CD1c-positive myeloid dendritic cell (primary cell): Measurements from ENCODE around the gene OR2T12.
"Not testable (repeated sequence)": the region's sequence is repeated elsewhere in the genome, so short reads cannot be mapped to it uniquely, and the experiment has no call there.

Experiments used
- DNase-seq: peaks from one replicate; pipeline ENCODE4 v3.0.0-alpha.2; 2016; ENCODE audit errors: extremely low spot score

OR2T12 gene

GRCh38 chr1:248303324-248303723, at the start of gene OR2T12:
TSS of gene OR2T12 (minus strand) at chr1:248303424. CDS start at chr1:248295578, 7,846 bp downstream.
- DNase-seq = no peak

DNA sequence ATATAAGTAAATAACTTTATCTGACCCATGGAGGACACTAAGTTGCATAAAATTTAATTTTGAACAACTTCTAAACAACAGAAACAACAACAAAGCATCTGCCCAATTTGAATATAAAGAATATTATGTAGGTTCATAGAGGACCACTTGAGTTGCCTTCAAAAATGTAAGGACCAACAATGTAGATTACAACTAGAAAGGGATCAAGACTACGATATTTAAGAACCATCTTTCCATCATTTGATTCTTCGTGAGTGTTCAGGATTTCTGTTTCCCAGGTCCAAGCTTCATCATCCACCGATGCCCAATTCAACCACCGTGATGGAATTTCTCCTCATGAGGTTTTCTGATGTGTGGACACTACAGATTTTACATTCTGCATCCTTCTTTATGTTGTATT, 45.3 kb upstream of the OR2T12 start, which contains the start of gene OR14C36:
Gene OR14C36 (plus strand): TSS at position 301 of the 400 bp plus-strand sequence. CDS start 0 bp downstream, at position 301.
- no peak for DNase-seq

DNA sequence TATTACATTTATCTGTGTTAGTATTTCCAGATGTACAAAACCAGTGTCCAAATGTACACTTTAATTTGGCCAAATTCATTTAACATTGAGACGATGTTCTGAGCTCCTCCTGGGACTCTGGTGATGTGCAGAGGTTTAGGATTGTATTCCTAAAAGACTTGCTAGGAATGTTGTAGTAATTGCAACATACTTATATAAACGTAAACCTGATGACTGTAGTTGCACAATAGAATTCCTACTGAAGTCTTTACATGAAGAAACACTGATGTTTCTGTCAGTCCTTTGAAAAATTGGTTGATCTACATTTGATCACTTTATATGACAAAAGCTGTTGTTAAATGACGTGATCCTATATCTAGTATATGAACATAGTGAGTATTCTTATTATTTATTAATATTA, 40.2 kb upstream of the OR2T12 start:
- DNase-seq = no peak

DNA sequence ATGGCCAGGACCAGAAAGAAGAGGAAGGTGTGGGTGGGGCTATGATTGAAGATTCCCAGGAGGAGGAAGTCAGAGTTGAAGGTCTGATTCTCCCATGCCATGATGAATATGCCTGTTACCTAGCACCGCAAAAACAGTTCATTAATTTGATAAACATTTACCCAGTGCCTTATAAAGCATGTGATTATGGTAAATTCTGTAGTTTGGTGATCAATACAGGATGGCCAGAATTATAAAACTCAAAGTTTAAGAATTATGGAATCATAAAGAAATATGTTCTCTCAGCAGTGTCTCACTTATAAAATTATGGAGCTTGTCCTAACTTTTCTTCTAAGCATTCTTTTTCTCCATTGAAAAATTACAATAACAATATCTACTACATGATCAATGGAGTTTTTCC, 21.2 kb upstream of the OR2T12 start, which contains the start of gene OR2M7:
Gene OR2M7 (minus strand): TSS at position 101 of the 400 bp plus-strand sequence. CDS start 0 bp downstream, at position 101.
- no peak for DNase-seq

DNA sequence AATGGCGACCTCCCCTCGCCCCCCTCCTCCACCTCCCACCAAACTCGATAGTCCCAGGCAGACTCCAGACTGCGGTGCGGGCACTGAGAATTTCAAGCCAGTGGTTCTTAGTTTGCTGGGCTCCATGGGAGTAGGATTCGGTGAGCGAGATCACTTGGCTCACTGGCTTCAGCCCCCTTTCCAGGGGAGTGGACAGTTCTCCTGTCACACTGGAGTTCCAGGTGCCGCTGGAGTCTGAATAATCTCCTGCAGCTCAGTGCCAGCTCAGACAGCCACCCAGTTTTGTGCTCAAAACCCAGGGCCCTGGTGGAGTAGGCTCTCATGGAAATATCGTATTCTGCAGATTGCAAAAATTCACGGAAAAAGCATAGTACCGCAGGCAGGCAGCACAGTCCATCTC, 13.6 kb upstream of the OR2T12 start:
- no peak for DNase-seq

DNA sequence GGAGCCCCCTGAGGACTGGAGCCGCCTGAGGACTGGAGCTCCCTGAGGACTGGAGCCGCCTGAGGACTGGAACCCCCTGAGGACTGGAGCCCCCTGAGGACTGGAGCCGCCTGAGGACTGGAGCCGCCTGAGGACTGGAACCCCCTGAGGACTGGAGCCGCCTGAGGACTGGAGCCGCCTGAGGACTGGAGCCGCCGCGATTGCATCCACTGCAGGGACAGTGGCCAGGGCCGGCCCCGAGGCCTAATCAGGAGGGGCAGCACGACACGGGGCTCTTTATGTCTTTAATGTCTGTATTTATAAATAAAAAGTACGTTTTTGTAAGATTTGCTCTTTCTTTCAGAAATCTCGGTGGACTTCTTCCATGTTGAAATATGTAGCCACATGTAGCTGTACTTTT, 3.5 kb upstream of the OR2T12 start:
- DNase-seq = not testable (repeated sequence)

- no peak for DNase-seq
These were observed 2.9 kb upstream of the OR2T12 start for GRCh38 chr1:248306103-248306502.

GRCh38 chr1:248305672-248306071, 2.4 kb upstream of the OR2T12 start:
- not testable (repeated sequence) for DNase-seq

DNA sequence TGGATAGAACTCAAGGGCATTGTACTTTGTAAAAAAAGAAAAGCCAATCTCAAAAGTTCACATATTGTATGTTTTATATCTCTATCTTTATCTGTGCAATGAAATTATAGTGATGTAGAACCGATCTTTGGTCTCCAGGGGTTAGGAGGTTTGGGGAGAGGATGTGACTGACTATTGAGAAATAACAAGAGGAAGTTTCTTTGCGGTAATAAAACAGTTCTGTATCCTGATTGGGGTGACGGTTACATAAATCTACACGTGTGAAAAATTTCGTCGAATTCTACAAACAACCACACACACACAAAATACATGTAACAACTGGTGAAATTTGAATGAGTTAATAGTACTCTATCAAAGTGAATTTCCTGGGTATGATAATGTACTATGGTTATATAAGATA, 14.8 kb downstream of the OR2T12 start:
- no peak for DNase-seq

DNA sequence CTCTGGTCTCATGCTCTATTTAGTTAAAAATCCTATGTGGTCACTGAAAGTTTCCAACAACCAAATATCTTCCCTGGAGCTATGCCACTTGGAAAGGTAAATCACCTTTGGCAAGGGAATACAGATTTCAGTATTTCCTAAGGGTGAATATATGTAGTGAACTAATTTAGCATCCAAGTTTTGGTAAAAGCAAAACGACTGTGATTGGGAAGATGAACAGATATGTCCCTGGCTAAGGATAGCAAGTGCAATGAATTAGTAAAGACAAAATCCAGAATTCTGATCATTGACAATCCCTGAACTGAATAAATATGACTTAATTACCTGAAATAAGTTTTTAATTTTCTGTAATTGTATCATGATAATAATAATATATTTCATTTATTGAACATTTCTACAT, 25.3 kb downstream of the OR2T12 start, which contains the start of gene OR2T33:
Gene OR2T33 (minus strand): TSS at position 101 of the 400 bp plus-strand sequence. CDS start 4,162 bp downstream, outside the sequence.
- DNase-seq = no peak

DNA sequence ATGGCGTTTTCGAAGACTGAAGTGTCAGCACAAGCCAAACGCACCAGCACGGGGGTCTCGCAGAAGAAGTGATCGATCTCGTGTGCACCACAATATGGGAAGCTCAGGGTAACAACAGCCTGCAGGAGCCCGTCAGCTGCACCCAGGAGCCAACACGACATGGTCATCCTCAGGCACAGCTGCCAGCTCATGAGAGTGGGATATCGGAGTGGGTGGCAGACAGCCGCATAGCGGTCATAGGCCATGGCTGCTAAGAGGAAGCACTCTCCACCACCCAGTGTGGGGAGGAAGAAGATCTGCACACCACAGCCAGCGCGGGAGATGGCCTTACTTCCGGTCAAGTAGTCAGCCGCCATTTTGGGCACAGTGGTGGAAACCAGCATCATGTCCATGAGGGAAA, 30.0 kb downstream of the OR2T12 start:
- DNase-seq = not testable (repeated sequence)

- DNase-seq = no peak
These were observed 35.0 kb downstream of the OR2T12 start for GRCh38 chr1:248268178-248268577.

GRCh38 chr1:248259309-248259708, 43.9 kb downstream of the OR2T12 start:
- DNase-seq = not testable (repeated sequence)

GRCh38 chr1:248243204-248243603, 60.0 kb downstream of the OR2T12 start:
- DNase-seq = peak; percentile 62
